Measurements from ENCODE around the gene TBC1D22A.

- no peak for TF ChIP-seq EZH2 (IDR thresholded peaks at IDR 0.05; ENCODE audit: borderline replicate concordance)
- TF ChIP-seq, protein P1, sequence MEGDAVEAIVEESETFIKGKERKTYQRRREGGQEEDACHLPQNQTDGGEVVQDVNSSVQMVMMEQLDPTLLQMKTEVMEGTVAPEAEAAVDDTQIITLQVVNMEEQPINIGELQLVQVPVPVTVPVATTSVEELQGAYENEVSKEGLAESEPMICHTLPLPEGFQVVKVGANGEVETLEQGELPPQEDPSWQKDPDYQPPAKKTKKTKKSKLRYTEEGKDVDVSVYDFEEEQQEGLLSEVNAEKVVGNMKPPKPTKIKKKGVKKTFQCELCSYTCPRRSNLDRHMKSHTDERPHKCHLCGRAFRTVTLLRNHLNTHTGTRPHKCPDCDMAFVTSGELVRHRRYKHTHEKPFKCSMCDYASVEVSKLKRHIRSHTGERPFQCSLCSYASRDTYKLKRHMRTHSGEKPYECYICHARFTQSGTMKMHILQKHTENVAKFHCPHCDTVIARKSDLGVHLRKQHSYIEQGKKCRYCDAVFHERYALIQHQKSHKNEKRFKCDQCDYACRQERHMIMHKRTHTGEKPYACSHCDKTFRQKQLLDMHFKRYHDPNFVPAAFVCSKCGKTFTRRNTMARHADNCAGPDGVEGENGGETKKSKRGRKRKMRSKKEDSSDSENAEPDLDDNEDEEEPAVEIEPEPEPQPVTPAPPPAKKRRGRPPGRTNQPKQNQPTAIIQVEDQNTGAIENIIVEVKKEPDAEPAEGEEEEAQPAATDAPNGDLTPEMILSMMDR (IDR thresholded peaks at IDR 0.05; ENCODE audit: poor library complexity): no peak
Observed at GRCh38 chr22:47136671-47137070, 374.2 kb downstream of the TBC1D22A start.
